Kidney (tissue), 14 donors: ENCODE data around the gene ADAM8. TPM values are rescaled to one million over a fixed set of nuclear protein-coding genes. Genes with fewer than 3 reads are reported as not detected.

Experiments
- DNase-seq, 5 donors: peaks; one replicate each; pipeline ENCODE4 v3.0.0-alpha.2; 2013 to 2020
- FAIRE-seq: peaks from 2 replicates; lab custom pipeline; 2012; peaks lifted over from hg19 to GRCh38; lab: Jason Lieb, UNC
- H3K27ac ChIP-seq, 2 donors: one replicate each; pipeline ENCODE4 v1.7.0; 2013; ENCODE audit warnings: low read depth in 2 of 2, low read length in 2 of 2, inconsistent platforms in 1 of 2
- H3K27me3 ChIP-seq: one replicate; pipeline ENCODE4 v1.7.1; 2013; ENCODE audit warnings: low read length, inconsistent platforms; ENCODE audit not compliant: control insufficient read depth, insufficient read depth
- H3K36me3 ChIP-seq, 3 donors: one replicate each; pipeline versions ENCODE4 v1.7.0 to v1.7.1; 2013; ENCODE audit warnings: low read length in 3 of 3, control low read depth in 1 of 3, inconsistent platforms in 1 of 3; ENCODE audit not compliant: insufficient read depth in 3 of 3, control insufficient read depth in 2 of 3
- H3K4me1 ChIP-seq, 3 donors: one replicate each; pipeline versions ENCODE4 v1.7.0 to v1.7.1; 2013; ENCODE audit warnings: low read length in 3 of 3, inconsistent platforms in 1 of 3, low read depth in 1 of 3; ENCODE audit not compliant: control insufficient read depth in 2 of 3, insufficient read depth in 2 of 3
- H3K4me3 ChIP-seq, 3 donors: one replicate each; pipeline versions ENCODE4 v1.7.0 to v1.8.1; 2013; ENCODE audit warnings: low read length in 3 of 3, control low read depth in 1 of 3, inconsistent platforms in 1 of 3
- H3K9ac ChIP-seq, 3 donors: one replicate each; pipeline versions ENCODE4 v1.7.0 to v1.7.1; 2013; ENCODE audit warnings: low read length in 3 of 3, control low read depth in 1 of 3, inconsistent platforms in 1 of 3
- H3K9me3 ChIP-seq, 3 donors: one replicate each; pipeline versions ENCODE4 v1.7.0 to v1.7.1; 2013; ENCODE audit warnings: low read length in 3 of 3, control low read depth in 1 of 3, inconsistent platforms in 1 of 3; ENCODE audit not compliant: control insufficient read depth in 2 of 3, insufficient read depth in 1 of 3
- intact Hi-C: fragments of 100-400 bp; cut with DNase I; formaldehyde crosslinking; loops from one replicate; pipeline ENCODE4 v1.11.1; 2022
- polyA plus RNA-seq: library from polyadenylated mRNA; stranded (reverse); fragments of 350-450 nt; fragmentation: Illumina TruSeq; extraction: RNeasy Lipid Tissue Mini Kit (QIAGEN cat#74804); gene quantifications from one replicate; pipeline ENCODE4 v1.2.3, GENCODE V29; 2014; ENCODE audit warnings: low read depth, low replicate concordance; ENCODE audit not compliant: insufficient read depth
- total RNA-seq: library from RNA; stranded (reverse); fragmentation: NEBNext Ultra II Directional; extraction: Animal tissue kit (Norgen Biotek cat#: 25700); gene quantifications from one replicate; pipeline ENCODE4 v1.2.1, GENCODE V29; 2021
- TF ChIP-seq, protein P1 (sequence below): IDR thresholded peaks from 3 replicates; pipeline ENCODE4 v1.5.1; 2012; ENCODE audit warnings: mild to moderate bottlenecking, moderate library complexity, borderline replicate concordance; ENCODE audit not compliant: insufficient read depth; ENCODE audit errors: extremely low read depth
- donor health status: control.
- donor health status: control.
- donor health status: control.
- donor health status: control.
- donor health status: control.
- donor health status: DM: yes; HTN: yes; CAD: no.
- donor health status: Normal renal cell carcinoma (clear cell type).

The ADAM8 gene
- total and polyA plus RNA-seq, 2 donors from 2014 or later = 3.4 to 16.6 TPM

- Histone ChIP-seq H3K4me1 (no peaks in the 10 kb centered on the region), H3K9me3 (no peaks in the 10 kb centered on the region), H3K9ac (no peak overlapping the region), H3K36me3 (peaks cover 0 to 58% (median 32%) of the 10 kb centered on the region in 3 donors), H3K27me3 (no peaks in the 10 kb centered on the region), H3K4me3 (no peak overlapping the region), H3K27ac (no peak overlapping the region)
- DNase-seq (no peak), FAIRE-seq (no peak)
- intact Hi-C loops = no loop called here
- TF ChIP-seq, protein P1, sequence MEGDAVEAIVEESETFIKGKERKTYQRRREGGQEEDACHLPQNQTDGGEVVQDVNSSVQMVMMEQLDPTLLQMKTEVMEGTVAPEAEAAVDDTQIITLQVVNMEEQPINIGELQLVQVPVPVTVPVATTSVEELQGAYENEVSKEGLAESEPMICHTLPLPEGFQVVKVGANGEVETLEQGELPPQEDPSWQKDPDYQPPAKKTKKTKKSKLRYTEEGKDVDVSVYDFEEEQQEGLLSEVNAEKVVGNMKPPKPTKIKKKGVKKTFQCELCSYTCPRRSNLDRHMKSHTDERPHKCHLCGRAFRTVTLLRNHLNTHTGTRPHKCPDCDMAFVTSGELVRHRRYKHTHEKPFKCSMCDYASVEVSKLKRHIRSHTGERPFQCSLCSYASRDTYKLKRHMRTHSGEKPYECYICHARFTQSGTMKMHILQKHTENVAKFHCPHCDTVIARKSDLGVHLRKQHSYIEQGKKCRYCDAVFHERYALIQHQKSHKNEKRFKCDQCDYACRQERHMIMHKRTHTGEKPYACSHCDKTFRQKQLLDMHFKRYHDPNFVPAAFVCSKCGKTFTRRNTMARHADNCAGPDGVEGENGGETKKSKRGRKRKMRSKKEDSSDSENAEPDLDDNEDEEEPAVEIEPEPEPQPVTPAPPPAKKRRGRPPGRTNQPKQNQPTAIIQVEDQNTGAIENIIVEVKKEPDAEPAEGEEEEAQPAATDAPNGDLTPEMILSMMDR = no peak
These were observed 9.7 kb upstream of the ADAM8 start for GRCh38 chr10:133286366-133286765.

GRCh38 chr10:133285217-133285616 is 8.5 kb upstream of the ADAM8 start:
- no peak for DNase-seq
- no peak for FAIRE-seq
- intact Hi-C loops = no loop called here
- Histone ChIP-seq H3K9ac (no peak overlapping the region), H3K4me1 (no peaks in the 10 kb centered on the region), H3K9me3 (no peaks in the 10 kb centered on the region), H3K27ac (no peak overlapping the region), H3K27me3 (no peaks in the 10 kb centered on the region), H3K4me3 (no peak overlapping the region), H3K36me3 (peaks cover 0 to 57% (median 32%) of the 10 kb centered on the region in 3 donors)
- TF ChIP-seq, protein P1 = no peak

- TF ChIP-seq, protein P1 = no peak
- no peaks in the 10 kb centered on the region for H3K27me3 ChIP-seq
- H3K4me3 ChIP-seq = no peak overlapping the region
- H3K27ac ChIP-seq = no peak overlapping the region
- DNase-seq (no peak), FAIRE-seq (no peak)
- no peak overlapping the region for H3K9ac ChIP-seq
- H3K4me1 ChIP-seq = no peaks in the 10 kb centered on the region
- peaks cover 0 to 54% (median 35%) of the 10 kb centered on the region in 3 donors for H3K36me3 ChIP-seq
- H3K9me3 ChIP-seq = no peaks in the 10 kb centered on the region
- intact Hi-C loops = no loop called here
These were observed 7.3 kb upstream of the ADAM8 start for GRCh38 chr10:133283931-133284330.

GRCh38 chr10:133282846-133283390 is 6.2 kb upstream of the ADAM8 start:
- DNase-seq (no peak), FAIRE-seq (no peak)
- Histone ChIP-seq H3K4me1 (no peaks in the 10 kb centered on the region), H3K27ac (no peak overlapping the region), H3K27me3 (no peaks in the 10 kb centered on the region), H3K4me3 (no peak overlapping the region), H3K36me3 (peaks cover 0 to 49% (median 30%) of the 10 kb centered on the region in 3 donors), H3K9me3 (no peaks in the 10 kb centered on the region), H3K9ac (no peak overlapping the region)
- intact Hi-C loops = no loop called here
- TF ChIP-seq, protein P1 = no peak
